HepG2 (cell line): ENCODE results near the gene CIDEA.

ENCODE experiments used
- SMC3 ChIP-seq: IDR thresholded peaks from 2 replicates; pipeline ENCODE4 v1.6.1; 2011; ENCODE audit warnings: low read length, improper control_type of control experiment
- ZNF282 ChIP-seq: fragments of 450-650 bp; IDR thresholded peaks from 2 replicates; pipeline ENCODE4 v1.6.1; 2018; ENCODE audit not compliant: partially characterized antibody
- TF ChIP-seq, protein P1 (sequence below): sonication (generic); formaldehyde crosslinking; IDR thresholded peaks from 2 replicates; pipeline ENCODE4 v1.4.0; 2020; ENCODE audit warnings: missing genetic modification reagents
- TF ChIP-seq, protein P2 (sequence below): sonication (generic); formaldehyde crosslinking; IDR thresholded peaks from 2 replicates; pipeline ENCODE4 v1.5.0; 2020; ENCODE audit warnings: mild to moderate bottlenecking, missing genetic modification reagents, moderate library complexity

GRCh38 chr18:12254136-12254819, at the start of gene CIDEA:
- TF ChIP-seq, protein P1, sequence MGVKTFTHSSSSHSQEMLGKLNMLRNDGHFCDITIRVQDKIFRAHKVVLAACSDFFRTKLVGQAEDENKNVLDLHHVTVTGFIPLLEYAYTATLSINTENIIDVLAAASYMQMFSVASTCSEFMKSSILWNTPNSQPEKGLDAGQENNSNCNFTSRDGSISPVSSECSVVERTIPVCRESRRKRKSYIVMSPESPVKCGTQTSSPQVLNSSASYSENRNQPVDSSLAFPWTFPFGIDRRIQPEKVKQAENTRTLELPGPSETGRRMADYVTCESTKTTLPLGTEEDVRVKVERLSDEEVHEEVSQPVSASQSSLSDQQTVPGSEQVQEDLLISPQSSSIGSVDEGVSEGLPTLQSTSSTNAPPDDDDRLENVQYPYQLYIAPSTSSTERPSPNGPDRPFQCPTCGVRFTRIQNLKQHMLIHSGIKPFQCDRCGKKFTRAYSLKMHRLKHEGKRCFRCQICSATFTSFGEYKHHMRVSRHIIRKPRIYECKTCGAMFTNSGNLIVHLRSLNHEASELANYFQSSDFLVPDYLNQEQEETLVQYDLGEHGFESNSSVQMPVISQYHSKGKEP (CRISPR knock-in tag), result no peak
- TF ChIP-seq ZNF282 (no peak), SMC3 (no peak)
- TF ChIP-seq, protein P2, sequence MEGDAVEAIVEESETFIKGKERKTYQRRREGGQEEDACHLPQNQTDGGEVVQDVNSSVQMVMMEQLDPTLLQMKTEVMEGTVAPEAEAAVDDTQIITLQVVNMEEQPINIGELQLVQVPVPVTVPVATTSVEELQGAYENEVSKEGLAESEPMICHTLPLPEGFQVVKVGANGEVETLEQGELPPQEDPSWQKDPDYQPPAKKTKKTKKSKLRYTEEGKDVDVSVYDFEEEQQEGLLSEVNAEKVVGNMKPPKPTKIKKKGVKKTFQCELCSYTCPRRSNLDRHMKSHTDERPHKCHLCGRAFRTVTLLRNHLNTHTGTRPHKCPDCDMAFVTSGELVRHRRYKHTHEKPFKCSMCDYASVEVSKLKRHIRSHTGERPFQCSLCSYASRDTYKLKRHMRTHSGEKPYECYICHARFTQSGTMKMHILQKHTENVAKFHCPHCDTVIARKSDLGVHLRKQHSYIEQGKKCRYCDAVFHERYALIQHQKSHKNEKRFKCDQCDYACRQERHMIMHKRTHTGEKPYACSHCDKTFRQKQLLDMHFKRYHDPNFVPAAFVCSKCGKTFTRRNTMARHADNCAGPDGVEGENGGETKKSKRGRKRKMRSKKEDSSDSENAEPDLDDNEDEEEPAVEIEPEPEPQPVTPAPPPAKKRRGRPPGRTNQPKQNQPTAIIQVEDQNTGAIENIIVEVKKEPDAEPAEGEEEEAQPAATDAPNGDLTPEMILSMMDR (CRISPR knock-in tag), result no peak
